Measurements from ENCODE around the gene DKK1. TPM values are rescaled to one million over a fixed set of nuclear protein-coding genes. Genes with fewer than 3 reads are reported as not detected.

DKK1 gene
- total and polyA plus RNA-seq, 2 of the 13 experiments (the other 11 are each of a cell fraction or from before 2014, with no cell fraction given) = 123 to 262 TPM

DNA sequence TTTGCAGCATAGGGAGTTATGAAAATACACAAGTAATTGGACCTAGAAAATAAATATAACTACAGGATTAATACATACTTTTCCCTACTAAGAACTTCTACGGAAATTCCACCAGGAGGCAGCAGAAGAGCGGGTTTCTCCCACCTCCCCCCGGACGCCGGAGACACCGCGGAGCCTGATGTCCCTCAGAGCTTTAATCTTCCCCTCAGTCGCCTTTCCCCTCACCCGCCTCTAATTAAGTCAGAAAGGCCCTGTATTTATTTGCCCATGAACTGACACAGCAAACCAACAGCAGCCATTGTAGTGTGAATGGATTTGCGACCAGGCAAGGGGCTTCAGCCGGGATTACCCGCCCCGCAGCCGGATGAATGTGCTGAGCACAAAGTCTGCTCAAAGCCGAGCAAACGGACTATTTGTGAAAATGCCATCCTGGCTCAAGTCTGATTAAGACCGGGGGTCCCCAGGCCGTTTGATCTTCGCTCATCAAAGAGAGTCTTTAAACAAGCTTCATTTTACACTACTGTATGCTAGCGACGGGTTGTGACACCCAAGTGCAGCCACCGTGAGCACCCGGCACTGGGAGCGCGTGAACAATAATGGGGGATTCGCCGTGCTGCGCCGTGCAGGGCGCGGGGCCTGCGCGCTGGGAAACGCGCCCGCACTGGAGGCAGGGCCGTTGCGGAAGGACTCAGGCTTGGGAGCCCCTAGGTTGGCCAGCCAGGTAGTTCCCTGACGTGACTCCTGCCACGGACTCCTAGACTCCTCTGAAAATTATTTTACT is 5.6 kb upstream of the DKK1 start (continued):
- no peak for TF ChIP-seq ZNF335 (CRISPR knock-in tag; IDR thresholded peaks at IDR 0.05)
- TF ChIP-seq, protein P1, sequence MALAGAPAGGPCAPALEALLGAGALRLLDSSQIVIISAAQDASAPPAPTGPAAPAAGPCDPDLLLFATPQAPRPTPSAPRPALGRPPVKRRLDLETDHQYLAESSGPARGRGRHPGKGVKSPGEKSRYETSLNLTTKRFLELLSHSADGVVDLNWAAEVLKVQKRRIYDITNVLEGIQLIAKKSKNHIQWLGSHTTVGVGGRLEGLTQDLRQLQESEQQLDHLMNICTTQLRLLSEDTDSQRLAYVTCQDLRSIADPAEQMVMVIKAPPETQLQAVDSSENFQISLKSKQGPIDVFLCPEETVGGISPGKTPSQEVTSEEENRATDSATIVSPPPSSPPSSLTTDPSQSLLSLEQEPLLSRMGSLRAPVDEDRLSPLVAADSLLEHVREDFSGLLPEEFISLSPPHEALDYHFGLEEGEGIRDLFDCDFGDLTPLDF (CRISPR knock-in tag; IDR thresholded peaks at IDR 0.05) = no peak
- no peak for TF ChIP-seq ZNF160 (CRISPR knock-in tag; IDR thresholded peaks at IDR 0.05)
- no peak for TF ChIP-seq ZNF17 (CRISPR knock-in tag; IDR thresholded peaks at IDR 0.05)
- TF ChIP-seq MED1 (CRISPR knock-in tag; IDR thresholded peaks at IDR 0.05) = peak; percentile 41; the same call in 1 of the 2 replicates
- TF ChIP-seq HNF4G (IDR thresholded peaks at IDR 0.05; ENCODE audit: borderline replicate concordance, low read depth, low read length) = peak; percentile 24; the same call in 1 of the 2 replicates
- peak; percentile 71; the same call in 1 of the 2 replicates for TF ChIP-seq HNF4G (CRISPR knock-in tag; IDR thresholded peaks at IDR 0.05; ENCODE audit: borderline replicate concordance, low read depth)
- TF ChIP-seq, protein P2, sequence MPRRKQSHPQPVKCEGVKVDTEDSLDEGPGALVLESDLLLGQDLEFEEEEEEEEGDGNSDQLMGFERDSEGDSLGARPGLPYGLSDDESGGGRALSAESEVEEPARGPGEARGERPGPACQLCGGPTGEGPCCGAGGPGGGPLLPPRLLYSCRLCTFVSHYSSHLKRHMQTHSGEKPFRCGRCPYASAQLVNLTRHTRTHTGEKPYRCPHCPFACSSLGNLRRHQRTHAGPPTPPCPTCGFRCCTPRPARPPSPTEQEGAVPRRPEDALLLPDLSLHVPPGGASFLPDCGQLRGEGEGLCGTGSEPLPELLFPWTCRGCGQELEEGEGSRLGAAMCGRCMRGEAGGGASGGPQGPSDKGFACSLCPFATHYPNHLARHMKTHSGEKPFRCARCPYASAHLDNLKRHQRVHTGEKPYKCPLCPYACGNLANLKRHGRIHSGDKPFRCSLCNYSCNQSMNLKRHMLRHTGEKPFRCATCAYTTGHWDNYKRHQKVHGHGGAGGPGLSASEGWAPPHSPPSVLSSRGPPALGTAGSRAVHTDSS (CRISPR knock-in tag; conservative IDR thresholded peaks at IDR 0.05) = no peak
- no peak for TF ChIP-seq ZNF441 (CRISPR knock-in tag; IDR thresholded peaks at IDR 0.05; ENCODE audit: borderline replicate concordance)
- no peak for TF ChIP-seq MBNL3 (CRISPR knock-in tag; conservative IDR thresholded peaks at IDR 0.05)
- no peak for TF ChIP-seq MTA3 (CRISPR knock-in tag; IDR thresholded peaks at IDR 0.05)
- no peak for TF ChIP-seq ZNF556 (CRISPR knock-in tag; IDR thresholded peaks at IDR 0.05; ENCODE audit: borderline replicate concordance)
- no peak for TF ChIP-seq NKX3-1 (CRISPR knock-in tag; IDR thresholded peaks at IDR 0.05)
- TF ChIP-seq, protein P3, sequence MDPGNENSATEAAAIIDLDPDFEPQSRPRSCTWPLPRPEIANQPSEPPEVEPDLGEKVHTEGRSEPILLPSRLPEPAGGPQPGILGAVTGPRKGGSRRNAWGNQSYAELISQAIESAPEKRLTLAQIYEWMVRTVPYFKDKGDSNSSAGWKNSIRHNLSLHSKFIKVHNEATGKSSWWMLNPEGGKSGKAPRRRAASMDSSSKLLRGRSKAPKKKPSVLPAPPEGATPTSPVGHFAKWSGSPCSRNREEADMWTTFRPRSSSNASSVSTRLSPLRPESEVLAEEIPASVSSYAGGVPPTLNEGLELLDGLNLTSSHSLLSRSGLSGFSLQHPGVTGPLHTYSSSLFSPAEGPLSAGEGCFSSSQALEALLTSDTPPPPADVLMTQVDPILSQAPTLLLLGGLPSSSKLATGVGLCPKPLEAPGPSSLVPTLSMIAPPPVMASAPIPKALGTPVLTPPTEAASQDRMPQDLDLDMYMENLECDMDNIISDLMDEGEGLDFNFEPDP (CRISPR knock-in tag; conservative IDR thresholded peaks at IDR 0.05) = 0 out of 2 replicates have a peak, but pooled peaks have one; percentile 66
- TF ChIP-seq ZNF768 (CRISPR knock-in tag; IDR thresholded peaks at IDR 0.05) = peak; percentile 46; the same call in 1 of the 2 replicates
- TF ChIP-seq REXO4 (CRISPR knock-in tag; IDR thresholded peaks at IDR 0.05; ENCODE audit: borderline replicate concordance) = no peak
- peak; percentile 74 for TF ChIP-seq TCF7 (IDR thresholded peaks at IDR 0.05; ENCODE audit: low read depth)
- no peak for TF ChIP-seq ZNF776 (CRISPR knock-in tag; IDR thresholded peaks at IDR 0.05)
- TF ChIP-seq CBX1 (IDR thresholded peaks at IDR 0.05; ENCODE audit: low read depth) = no peak
- TF ChIP-seq, protein P4, sequence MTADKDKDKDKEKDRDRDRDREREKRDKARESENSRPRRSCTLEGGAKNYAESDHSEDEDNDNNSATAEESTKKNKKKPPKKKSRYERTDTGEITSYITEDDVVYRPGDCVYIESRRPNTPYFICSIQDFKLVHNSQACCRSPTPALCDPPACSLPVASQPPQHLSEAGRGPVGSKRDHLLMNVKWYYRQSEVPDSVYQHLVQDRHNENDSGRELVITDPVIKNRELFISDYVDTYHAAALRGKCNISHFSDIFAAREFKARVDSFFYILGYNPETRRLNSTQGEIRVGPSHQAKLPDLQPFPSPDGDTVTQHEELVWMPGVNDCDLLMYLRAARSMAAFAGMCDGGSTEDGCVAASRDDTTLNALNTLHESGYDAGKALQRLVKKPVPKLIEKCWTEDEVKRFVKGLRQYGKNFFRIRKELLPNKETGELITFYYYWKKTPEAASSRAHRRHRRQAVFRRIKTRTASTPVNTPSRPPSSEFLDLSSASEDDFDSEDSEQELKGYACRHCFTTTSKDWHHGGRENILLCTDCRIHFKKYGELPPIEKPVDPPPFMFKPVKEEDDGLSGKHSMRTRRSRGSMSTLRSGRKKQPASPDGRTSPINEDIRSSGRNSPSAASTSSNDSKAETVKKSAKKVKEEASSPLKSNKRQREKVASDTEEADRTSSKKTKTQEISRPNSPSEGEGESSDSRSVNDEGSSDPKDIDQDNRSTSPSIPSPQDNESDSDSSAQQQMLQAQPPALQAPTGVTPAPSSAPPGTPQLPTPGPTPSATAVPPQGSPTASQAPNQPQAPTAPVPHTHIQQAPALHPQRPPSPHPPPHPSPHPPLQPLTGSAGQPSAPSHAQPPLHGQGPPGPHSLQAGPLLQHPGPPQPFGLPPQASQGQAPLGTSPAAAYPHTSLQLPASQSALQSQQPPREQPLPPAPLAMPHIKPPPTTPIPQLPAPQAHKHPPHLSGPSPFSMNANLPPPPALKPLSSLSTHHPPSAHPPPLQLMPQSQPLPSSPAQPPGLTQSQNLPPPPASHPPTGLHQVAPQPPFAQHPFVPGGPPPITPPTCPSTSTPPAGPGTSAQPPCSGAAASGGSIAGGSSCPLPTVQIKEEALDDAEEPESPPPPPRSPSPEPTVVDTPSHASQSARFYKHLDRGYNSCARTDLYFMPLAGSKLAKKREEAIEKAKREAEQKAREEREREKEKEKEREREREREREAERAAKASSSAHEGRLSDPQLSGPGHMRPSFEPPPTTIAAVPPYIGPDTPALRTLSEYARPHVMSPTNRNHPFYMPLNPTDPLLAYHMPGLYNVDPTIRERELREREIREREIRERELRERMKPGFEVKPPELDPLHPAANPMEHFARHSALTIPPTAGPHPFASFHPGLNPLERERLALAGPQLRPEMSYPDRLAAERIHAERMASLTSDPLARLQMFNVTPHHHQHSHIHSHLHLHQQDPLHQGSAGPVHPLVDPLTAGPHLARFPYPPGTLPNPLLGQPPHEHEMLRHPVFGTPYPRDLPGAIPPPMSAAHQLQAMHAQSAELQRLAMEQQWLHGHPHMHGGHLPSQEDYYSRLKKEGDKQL (CRISPR knock-in tag; IDR thresholded peaks at IDR 0.05; ENCODE audit: low read depth) = no peak
- TF ChIP-seq ZNF552 (CRISPR knock-in tag; IDR thresholded peaks at IDR 0.05; ENCODE audit: borderline replicate concordance) = no peak

Measured in HepG2 (cell line).